Astrocyte of the spinal cord (primary cell): ENCODE data around the gene ZNF324.

ENCODE experiments used
- DNase-seq: peaks from one replicate; pipeline ENCODE4 v3.0.0; 2011; ENCODE audit warnings: low read depth, low spot score
- H3K4me3 ChIP-seq: 2 replicates; pipeline ENCODE4 v1.5.1; 2011; ENCODE audit warnings: low read depth, mild to moderate bottlenecking, low read length, moderate library complexity
- in situ Hi-C: cut with HindIII; loops from 2 replicates; pipeline ENCODE4 v1.10.0; 2017; ENCODE audit warnings: low sequenced_read_pairs
- TF ChIP-seq, protein P1 (sequence below): IDR thresholded peaks from 2 replicates; pipeline ENCODE4 v1.5.1; 2012; ENCODE audit warnings: low read depth, mild to moderate bottlenecking, low read length, inconsistent platforms

The ZNF324 gene

DNA sequence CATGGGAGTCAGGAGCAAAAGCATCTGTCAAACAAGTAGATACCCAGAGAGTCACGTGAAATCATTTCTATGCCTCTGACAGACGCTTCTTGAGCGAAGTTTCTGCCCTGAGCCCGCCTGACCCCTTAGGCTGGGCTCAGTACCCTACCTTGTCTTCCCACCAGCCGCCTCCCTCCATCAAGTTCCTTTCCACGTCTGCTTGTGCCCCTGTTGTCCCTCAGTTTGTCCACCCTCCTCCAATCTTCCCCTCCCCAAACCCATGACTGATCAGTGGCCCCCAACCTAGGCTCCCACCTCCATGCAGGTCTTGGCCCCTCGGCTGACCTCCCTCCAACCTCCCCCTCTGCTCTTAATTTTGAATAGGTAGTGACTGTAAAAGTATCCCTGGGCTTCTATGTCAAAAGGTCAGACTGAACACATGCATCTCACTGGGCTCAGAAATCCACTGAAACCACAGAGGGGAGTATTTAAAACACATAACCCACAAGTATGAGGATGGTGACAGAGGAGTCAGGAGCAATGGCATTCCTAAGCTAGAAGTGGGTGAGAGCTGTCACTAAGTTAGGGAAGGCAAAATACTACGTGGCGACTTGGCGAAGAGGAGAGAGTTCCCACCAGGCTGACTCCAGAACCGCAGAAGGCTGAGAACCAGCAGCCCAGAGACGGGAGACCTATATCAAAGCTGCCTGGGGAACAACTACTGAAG, 7.6 kb downstream of the ZNF324 start:
- DNase-seq = peak; percentile 47
- H3K4me3 ChIP-seq = no peak overlapping the region
- in situ Hi-C loops = no loop called here
- TF ChIP-seq, protein P1, sequence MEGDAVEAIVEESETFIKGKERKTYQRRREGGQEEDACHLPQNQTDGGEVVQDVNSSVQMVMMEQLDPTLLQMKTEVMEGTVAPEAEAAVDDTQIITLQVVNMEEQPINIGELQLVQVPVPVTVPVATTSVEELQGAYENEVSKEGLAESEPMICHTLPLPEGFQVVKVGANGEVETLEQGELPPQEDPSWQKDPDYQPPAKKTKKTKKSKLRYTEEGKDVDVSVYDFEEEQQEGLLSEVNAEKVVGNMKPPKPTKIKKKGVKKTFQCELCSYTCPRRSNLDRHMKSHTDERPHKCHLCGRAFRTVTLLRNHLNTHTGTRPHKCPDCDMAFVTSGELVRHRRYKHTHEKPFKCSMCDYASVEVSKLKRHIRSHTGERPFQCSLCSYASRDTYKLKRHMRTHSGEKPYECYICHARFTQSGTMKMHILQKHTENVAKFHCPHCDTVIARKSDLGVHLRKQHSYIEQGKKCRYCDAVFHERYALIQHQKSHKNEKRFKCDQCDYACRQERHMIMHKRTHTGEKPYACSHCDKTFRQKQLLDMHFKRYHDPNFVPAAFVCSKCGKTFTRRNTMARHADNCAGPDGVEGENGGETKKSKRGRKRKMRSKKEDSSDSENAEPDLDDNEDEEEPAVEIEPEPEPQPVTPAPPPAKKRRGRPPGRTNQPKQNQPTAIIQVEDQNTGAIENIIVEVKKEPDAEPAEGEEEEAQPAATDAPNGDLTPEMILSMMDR = no peak

GRCh38 chr19:58474997-58475713, 8.3 kb downstream of the ZNF324 start:
- in situ Hi-C loops = no loop called here
- peak overlapping the region; percentile 61 for H3K4me3 ChIP-seq
- TF ChIP-seq, protein P1 = no peak
- DNase-seq = no peak

- TF ChIP-seq, protein P1 = no peak
- in situ Hi-C loops = no loop called here
- DNase-seq = peak; percentile 98
Measured at GRCh38 chr19:58475714-58476497, 9.0 kb downstream of the ZNF324 start, which contains the start of gene ZNF446. Gene ZNF446, plus strand, starts transcription at chr19:58476352. Its CDS starts 867 bp downstream, at chr19:58477219.

DNA sequence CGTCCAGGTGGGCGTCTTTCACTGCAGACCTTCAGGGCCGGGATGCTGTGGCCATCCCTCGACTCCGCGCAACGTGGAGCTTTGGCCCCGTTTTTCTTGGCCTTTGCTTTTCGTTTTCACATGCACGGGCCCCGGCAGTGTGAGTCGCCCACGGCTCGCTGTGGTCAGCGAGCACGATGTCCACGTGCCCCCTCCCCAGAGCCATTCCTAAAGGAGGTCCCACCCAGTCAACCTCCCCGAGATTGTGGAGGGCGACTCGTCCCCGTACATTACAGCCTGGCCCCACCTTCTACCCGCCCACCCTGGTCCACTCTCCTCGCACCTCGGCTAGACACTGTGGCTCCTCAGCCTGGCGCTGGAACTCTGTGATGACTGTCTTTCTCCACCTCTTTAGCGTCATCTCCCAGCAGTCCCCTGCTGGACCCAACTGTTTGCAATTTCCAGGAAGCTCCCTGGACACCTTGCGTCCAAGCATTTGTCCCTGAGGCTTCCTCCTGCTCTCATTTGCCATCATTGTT, 9.7 kb downstream of the ZNF324 start:
- TF ChIP-seq, protein P1 = no peak
- in situ Hi-C loops = no loop called here
- DNase-seq = peak; percentile 13
- H3K4me3 ChIP-seq = peak overlapping the region; percentile 61

More at GRCh38 chr19:58475714-58476497, 9.0 kb downstream of the ZNF324 start, which contains the start of gene ZNF446:
- peak within 1 kb of the TSS; percentile 61 for H3K4me3 ChIP-seq

- in situ Hi-C loops = no loop called here
Measured at GRCh38 chr19:58477130-58477529, 10.2 kb downstream of the ZNF324 start.

More at GRCh38 chr19:58477130-58477529, 10.2 kb downstream of the ZNF324 start:
- no peak for DNase-seq
- TF ChIP-seq, protein P1 = no peak
- H3K4me3 ChIP-seq = no peak overlapping the region
